NCI-H526 (cell line): ENCODE results near the gene STOML1.
"Not testable (repeated sequence)": the region's sequence is repeated elsewhere in the genome, so short reads cannot be mapped to it uniquely, and the experiment has no call there.

Experiments used
- DNase-seq, 2 experiments: peaks; one replicate each; lab custom pipeline; 2025; lab: John Stamatoyannopoulos, UW

The STOML1 gene

DNA sequence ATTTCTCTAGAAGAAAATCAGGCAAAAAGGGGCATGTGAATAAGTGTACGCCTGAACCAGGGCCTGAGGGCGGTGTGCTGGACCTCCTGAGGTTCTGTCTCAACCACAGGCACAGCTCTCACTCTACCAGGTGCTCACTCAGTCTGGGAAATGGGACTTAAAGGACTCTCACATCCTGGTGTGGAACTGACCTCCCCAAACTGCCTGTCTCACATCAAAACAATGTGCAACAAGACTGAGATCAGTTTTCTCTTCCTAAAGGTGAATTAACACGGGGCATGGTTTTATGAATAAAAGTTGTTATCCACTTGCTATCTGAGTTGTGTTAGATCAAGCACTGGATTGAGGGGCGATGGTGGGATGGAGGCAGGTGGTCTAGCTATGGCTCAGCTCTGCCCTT is 4.8 kb downstream of the STOML1 start:
- no peak for DNase-seq

DNA sequence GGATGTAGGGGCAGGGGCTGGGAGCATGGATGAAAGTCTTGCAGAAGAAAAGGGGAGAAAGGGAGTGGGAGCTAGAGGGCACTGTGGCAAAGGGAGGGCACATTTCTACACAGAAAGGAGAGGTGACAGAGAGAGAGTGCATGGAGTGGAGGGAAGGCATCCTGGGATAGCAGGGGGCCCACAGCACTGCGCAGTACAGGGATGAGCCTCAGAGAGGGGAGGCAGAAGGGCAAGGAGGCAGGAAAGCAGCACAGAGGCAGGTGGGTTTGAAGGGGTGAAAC is 5.4 kb downstream of the STOML1 start:
- no peak for DNase-seq

DNA sequence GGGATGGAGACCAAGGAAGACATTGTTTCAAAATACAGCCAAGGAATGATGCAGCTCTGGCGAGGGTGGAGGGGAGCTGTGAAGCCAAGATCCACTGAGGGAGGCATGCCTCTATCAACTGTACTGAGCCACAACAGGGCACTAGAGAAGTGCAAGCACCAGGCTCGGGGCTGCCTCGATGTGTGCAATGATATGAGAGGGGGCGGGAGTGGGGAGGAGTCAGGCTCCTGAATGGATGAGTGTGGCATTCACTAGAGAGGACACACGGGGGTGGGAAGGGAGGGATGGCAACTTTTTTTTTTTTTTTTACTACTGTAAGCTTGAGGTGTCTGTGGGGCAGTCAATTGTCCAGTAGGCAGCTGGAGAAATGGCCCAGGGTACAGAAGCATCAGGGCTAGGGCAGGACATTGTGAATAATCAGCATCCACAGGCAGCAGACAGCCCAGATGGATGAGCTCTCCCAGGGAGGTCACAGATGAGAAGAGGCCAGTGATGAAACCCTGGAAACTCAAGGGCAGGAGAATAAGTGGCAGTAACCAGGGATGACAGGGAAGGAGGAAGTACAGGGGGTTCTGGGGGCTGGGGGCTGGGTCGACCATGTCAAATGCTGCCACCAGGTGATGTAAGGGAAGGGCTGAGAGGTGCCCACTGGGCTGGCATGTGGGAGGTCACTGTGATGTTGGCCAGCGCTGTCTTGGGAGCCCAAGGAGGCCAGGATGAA is 5.9 kb downstream of the STOML1 start:
- no peak for DNase-seq

- no peak for DNase-seq
Measured at GRCh38 chr15:73985101-73985873, 6.8 kb downstream of the STOML1 start.

DNA sequence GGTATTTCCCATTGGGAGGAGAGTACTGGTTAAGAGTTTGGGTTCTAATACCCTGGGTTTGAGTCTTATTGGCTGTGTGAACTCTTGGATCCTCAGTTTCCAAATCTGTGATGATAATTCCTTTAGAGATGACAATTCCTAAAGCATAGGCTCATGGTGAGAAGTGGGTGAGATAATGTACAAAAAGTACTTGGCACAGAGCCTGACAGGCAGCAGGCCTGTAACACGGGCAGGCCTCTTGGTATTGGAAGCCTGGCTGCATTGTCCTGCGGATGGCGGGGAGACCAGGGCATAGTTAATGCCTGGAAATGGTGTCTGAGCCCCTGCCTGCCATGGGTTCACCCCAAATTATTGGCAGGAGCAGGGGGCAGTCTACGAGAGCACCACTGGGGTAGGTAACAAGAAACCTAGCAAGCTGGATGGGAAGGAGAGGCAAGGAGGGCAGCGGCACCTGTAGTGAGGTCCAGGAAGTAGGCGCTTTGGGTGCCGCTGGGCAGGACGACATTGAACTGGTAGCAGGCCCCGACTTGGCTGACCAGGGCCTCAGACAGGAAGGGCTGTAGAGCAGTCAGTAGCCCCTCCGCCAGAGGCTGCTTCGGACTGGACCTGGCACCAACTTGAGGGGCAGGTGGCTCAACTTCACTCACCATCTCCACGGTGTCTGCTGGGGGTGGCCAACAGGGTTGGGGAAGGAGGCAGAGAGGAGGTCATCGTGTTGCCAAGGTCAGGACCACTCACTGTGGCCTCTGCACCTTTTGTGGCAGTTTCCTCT is 7.7 kb downstream of the STOML1 start:
- DNase-seq = no peak

- DNase-seq = no peak
Measured at GRCh38 chr15:73983773-73984172, 8.3 kb downstream of the STOML1 start.

DNA sequence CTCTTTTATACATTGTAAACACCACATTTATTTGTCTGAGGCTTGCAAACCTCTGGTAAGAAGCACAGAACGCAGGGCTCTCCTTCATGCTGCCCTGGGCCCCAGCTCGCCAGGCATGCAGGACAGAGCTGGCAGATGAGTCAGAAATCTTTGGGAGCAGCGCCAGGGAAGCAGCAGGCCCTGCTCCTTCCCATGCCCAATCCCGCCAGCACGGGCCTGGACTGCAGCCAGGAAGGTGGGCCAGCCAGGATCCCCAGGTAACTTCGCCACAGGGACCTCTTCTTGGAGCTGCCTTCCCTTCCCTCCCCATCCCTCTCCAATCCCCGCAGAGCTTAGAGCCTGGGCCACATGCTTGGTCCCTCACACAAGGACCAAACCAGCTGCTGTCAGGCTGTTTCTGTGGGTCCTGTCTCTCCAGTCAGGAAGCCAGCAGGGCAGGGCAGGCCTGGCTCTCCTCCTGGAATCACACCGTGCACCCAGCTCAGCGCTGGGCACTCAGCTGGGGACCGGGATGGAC is 8.8 kb downstream of the STOML1 start:
- no peak for DNase-seq

GRCh38 chr15:73982222-73982962 is 9.7 kb downstream of the STOML1 start:
- no peak for DNase-seq

GRCh38 chr15:73981761-73982221 is 10.3 kb downstream of the STOML1 start:
- no peak for DNase-seq

- no peak for DNase-seq
Measured at GRCh38 chr15:73979636-73980035, 12.5 kb downstream of the STOML1 start.

- DNase-seq = no peak
Measured at GRCh38 chr15:73978896-73979295, 13.2 kb downstream of the STOML1 start.

GRCh38 chr15:73975440-73976125 is 16.5 kb downstream of the STOML1 start:
- DNase-seq = not testable (repeated sequence)

DNA sequence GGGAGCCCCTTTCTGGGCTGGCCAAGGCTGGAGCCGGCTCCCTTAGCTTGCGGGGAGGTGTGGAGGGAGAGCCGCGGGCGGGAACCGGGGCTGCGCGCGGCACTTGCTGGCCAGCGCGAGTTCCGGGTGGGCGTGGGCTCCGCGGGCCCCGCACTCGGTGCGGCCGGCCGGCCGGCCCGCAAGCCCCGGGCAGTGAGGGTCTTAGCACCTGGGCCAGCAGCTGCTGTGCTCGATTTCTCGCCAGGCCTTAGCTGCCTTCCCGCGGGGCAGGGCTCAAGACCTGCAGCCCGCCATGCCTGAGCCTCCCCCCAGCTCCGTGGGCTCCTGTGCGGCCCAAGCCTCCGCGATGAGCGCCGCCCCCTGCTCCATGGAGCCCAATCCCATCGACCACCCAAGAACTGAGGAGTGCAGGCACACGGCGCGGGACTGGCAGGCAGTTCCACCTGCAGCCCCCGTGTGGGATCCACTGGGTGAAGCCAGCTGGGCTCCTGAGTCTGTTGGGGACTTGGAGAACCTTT is 18.4 kb downstream of the STOML1 start:
- not testable (repeated sequence) for DNase-seq

DNA sequence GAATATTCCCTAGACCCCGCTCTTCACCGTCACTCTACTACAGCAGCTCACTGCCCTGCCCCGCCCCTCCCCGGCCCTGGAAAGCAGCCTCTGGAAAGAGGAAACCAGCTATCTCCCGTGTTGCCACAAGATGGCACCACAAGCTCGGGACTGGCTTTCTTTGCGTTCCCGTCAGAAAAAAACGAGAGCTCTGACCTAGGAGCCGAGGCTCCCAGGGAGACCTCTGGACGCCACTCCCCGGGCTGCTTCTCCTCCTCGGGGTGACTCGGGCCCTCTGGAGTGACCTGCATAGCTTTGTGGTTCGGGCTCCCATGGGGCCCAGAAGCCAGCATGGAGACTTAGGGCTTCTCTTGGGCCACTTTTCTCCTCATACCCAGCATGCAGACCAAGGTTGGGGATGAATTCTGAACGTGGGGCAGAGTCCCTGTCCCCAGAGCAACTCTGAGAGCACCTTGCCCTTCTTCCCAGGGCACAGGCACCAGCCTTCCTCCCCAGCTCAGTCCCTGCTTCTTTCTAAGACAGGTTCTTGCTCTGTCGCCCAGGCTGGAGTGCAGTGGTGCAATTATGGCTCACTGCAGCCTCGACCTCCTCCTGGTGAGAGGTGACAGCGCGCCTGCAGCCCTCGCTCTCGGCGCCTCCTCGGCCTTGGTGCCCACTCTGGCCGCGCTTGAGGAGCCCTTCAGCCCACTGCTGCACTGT is 19.0 kb downstream of the STOML1 start:
- DNase-seq = peak; percentile 73 to 94

GRCh38 chr15:73969151-73969759 is 22.8 kb downstream of the STOML1 start:
- no peak for DNase-seq

DNA sequence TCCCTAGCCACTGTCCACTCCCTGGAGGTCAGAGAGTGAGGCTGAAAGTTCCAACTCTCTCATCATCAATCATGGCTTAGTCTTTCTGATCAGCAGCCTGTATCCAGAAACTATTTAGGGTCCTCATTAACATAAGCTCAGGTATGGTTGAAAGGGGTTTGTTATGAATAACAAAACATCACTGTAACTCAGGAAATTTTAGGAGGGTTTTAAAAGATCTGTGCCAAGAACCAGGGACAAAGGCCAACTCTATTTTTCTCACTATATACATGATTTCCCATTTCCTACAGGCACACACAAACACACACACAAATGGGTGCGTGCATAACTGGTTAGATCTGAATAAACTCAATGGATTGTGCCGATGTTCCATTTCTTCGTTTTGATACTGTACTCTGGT is 23.6 kb downstream of the STOML1 start:
- DNase-seq = no peak

DNA sequence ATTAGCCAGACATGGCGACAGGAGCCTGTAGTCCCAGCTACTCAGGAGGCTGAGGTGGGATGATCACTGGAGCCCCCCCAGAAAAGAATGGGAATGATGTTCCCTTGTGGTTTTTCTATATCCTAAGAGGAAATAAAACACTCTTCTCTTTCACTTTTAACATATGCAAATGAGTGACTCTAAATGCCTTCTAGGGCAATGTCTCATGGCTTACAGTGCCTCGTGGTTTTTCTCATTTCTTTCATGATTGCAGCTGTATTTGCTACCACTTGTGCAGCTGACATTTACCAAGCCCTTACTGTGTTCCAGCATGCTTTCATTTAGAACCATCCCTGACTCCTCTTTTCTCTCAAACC is 26.4 kb downstream of the STOML1 start:
- peak; percentile 41 to 61 for DNase-seq

GRCh38 chr15:73965094-73965757 is 26.9 kb downstream of the STOML1 start:
- DNase-seq = no peak

DNA sequence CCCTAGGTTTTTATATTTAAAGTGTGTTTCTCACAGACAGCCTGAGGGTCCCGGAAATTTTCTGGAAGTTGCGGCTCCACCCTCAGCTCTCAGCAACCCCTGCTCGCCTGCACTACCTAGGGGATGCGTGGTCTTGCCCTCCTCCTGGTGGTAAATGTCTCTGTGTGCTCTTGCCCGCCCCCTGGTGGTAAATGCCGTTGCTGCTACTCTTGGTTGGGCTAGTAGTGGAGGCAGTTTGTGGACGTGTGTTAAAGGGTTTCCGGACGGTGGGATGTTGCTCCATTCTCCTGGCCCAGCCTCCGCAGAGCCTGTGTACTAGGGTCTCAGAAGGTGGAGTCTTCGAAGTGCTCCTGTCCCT is 27.4 kb downstream of the STOML1 start:
- peak; percentile 34 to 86 for DNase-seq

DNA sequence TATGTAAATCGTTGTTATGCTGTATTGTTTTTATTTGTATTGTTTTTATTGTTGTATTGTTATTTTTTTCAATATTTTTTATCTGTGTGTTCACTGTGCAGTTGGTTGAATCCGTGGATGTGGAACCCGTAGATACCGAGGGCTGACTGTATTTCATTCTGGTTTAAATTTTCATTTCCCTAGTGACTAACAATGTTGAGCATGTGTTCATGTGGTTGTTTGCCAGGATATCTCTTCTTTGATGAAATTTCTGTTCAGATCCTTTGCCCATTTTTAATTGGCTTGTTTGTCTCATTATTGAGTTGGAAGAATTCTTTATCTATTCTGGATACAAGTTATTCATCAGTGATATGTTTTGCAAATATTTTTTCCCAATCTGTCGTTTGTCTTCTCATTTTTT is 29.7 kb downstream of the STOML1 start:
- no peak for DNase-seq
